ENCODE results near the gene CTBP2.
"Not testable (repeated sequence)": the region's sequence is repeated elsewhere in the genome, so short reads cannot be mapped to it uniquely, and the experiment has no call there.

Gene CTBP2

GRCh38 chr10:125186431-125187170 lies 26.2 kb upstream of the CTBP2 start:
- no peak for DNase-seq (ENCODE audit: low read depth in 3 of 3)

GRCh38 chr10:125179107-125179506 lies 18.7 kb upstream of the CTBP2 start:
- not testable (repeated sequence) for DNase-seq (ENCODE audit: low read depth in 3 of 3)

- no peak for DNase-seq (ENCODE audit: low read depth in 3 of 3)
Measured at GRCh38 chr10:125177641-125178640, 17.6 kb upstream of the CTBP2 start.

- no peak for DNase-seq (ENCODE audit: low read depth in 3 of 3)
Measured at GRCh38 chr10:125175807-125176206, 15.4 kb upstream of the CTBP2 start.

- no peak for DNase-seq (ENCODE audit: low read depth in 3 of 3)
Measured at GRCh38 chr10:125174360-125174759, 14.0 kb upstream of the CTBP2 start.

GRCh38 chr10:125172694-125173093 lies 12.3 kb upstream of the CTBP2 start:
- no peak for DNase-seq (ENCODE audit: low read depth in 3 of 3)

- no peak for DNase-seq (ENCODE audit: low read depth in 3 of 3)
Measured at GRCh38 chr10:125171402-125172306, 11.3 kb upstream of the CTBP2 start.

- no peak for DNase-seq (ENCODE audit: low read depth in 3 of 3)
Measured at GRCh38 chr10:125169915-125170314, 9.6 kb upstream of the CTBP2 start.

- DNase-seq (ENCODE audit: low read depth in 3 of 3): no peak
Measured at GRCh38 chr10:125169279-125169678, 8.9 kb upstream of the CTBP2 start.

GRCh38 chr10:125166658-125167057 lies 6.3 kb upstream of the CTBP2 start:
- no peak for DNase-seq (ENCODE audit: low read depth in 3 of 3)

- no peak for DNase-seq (ENCODE audit: low read depth in 3 of 3)
Measured at GRCh38 chr10:125165584-125166573, 5.5 kb upstream of the CTBP2 start.

- no peak for DNase-seq (ENCODE audit: low read depth in 3 of 3)
Measured at GRCh38 chr10:125164421-125164820, 4.1 kb upstream of the CTBP2 start.

GRCh38 chr10:125163803-125164202 lies 3.4 kb upstream of the CTBP2 start:
- DNase-seq (ENCODE audit: low read depth in 3 of 3): no peak

- DNase-seq (ENCODE audit: low read depth in 3 of 3): not testable (repeated sequence)
Measured at GRCh38 chr10:125163312-125163711, 2.9 kb upstream of the CTBP2 start.

GRCh38 chr10:125162120-125162931 lies 2.0 kb upstream of the CTBP2 start:
- DNase-seq (ENCODE audit: low read depth in 3 of 3): no peak

GRCh38 chr10:125161707-125162119 lies 1.4 kb upstream of the CTBP2 start:
- DNase-seq (ENCODE audit: low read depth in 3 of 3): no peak

- DNase-seq (ENCODE audit: low read depth in 3 of 3): no peak
Measured at GRCh38 chr10:125160856-125161706, 718 bp upstream of the CTBP2 start.

- no peak for DNase-seq (ENCODE audit: low read depth in 3 of 3)
Measured at GRCh38 chr10:125159486-125159931, 854 bp downstream of the CTBP2 start.
